Brain microvascular endothelial cell (primary cell): Measurements from ENCODE around the gene ELOVL6.

Experiments
- DNase-seq: peaks from one replicate; pipeline ENCODE4 v3.0.0-alpha.2; 2020
- H3K27ac ChIP-seq: fragments of 250-450 bp; sonication (Bioruptor Pico); 2 replicates; pipeline ENCODE4 v1.5.1; 2020; ENCODE audit warnings: mild to moderate bottlenecking, moderate library complexity
- H3K27me3 ChIP-seq: fragments of 250-450 bp; sonication (Bioruptor Pico); replicated peaks from 2 replicates; pipeline ENCODE4 v1.5.1; 2020; ENCODE audit warnings: mild to moderate bottlenecking
- H3K36me3 ChIP-seq: fragments of 250-450 bp; sonication (Bioruptor Pico); replicated peaks from 2 replicates; pipeline ENCODE4 v1.5.1; 2020; ENCODE audit warnings: mild to moderate bottlenecking
- H3K4me3 ChIP-seq: 2 replicates; pipeline ENCODE4 v1.5.1; 2011; ENCODE audit warnings: low read depth, mild to moderate bottlenecking, control low read depth, low read length, moderate library complexity
- CTCF ChIP-seq: IDR thresholded peaks from 2 replicates; pipeline ENCODE4 v1.5.1; 2011; ENCODE audit warnings: low read depth, mild to moderate bottlenecking, moderate library complexity, low read length, control low read depth, inconsistent platforms; ENCODE audit errors: missing control alignments
- in situ Hi-C: cut with HindIII; loops from 2 replicates; pipeline ENCODE4 v1.10.0; 2017; ENCODE audit warnings: low sequenced_read_pairs, low pct_ligation_motif_present

Gene ELOVL6

DNA sequence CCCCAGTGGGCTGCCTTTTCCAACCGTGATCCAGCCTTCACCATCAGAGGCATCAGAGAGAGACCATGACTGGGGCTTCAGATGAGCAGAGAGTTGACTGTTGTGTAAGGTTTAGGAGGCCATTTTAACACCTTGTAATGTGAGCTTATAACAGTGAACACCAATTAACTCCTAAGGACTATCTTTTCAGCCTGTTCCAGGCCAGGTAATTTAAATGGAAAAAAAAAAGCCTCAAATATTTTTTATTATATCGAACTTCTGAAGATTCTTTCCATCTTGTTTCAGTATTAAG is 13.3 kb upstream of the ELOVL6 start:
- no peak overlapping the region for H3K4me3 ChIP-seq
- H3K27ac ChIP-seq: no peak overlapping the region
- no peak for DNase-seq
- no peak for TF ChIP-seq CTCF
- in situ Hi-C loops: no loop called here
- H3K27me3 ChIP-seq: no peaks in the 10 kb centered on the region
- no peaks in the 10 kb centered on the region for H3K36me3 ChIP-seq

DNA sequence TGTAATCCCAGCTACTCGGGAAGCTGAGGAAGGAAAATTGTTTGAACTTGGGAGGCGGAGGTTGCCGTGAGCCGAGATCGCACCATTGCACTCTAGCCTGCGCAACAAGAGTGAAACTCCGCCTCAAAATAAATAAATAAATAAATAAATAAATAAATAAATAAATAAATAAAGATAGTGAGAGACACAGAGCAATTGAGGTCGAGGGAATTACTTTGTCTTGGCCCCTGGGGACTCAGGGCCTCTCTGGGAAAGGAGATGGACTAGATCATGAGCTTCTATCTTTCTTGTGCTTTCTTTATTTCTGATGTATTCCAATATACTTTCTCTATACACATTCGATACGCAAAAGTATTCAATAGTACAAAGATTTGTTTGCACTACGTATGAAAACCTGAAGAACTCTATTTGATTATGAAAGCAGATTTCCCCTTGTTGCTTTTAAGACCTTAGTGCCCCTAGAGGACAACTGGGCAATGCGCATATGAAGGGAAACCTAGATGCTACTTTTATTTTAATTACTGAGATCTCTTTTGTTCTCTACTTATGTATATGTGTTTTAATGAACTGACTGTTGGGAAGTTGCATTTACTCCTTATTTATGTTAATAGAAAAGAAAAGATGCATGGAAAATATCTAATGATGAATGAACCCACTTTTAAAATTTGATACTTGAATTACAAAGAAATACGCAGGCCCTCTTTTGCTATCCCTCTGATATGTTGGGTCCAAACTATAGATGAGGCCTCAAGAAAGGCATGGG is 12.8 kb upstream of the ELOVL6 start:
- peak; percentile 76 for TF ChIP-seq CTCF
- H3K27me3 ChIP-seq: no peaks in the 10 kb centered on the region
- no peak overlapping the region for H3K4me3 ChIP-seq
- no peak overlapping the region for H3K27ac ChIP-seq
- DNase-seq: no peak
- in situ Hi-C loops: no loop called here
- no peaks in the 10 kb centered on the region for H3K36me3 ChIP-seq

DNA sequence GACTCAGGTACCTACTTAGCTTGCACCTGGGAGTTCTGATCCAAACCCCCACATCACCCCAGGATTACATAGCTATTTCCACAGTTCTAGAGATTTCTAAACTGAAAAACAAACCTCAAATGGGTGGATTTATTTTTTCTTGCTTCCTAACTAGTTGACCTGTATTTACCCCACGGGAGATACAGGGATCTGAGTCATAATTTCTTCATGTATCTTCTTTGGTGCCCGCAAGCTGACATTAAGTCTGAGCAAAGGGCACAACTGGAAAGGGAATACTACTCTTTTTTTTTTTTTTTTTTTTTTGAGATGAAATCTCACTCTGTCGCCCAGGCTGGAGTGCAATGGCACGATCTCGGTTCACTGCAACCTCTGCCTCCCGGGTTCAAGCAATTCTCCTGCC is 10.0 kb upstream of the ELOVL6 start:
- Histone ChIP-seq H3K27ac (no peak overlapping the region), H3K36me3 (no peaks in the 10 kb centered on the region), H3K4me3 (no peak overlapping the region), H3K27me3 (no peaks in the 10 kb centered on the region)
- DNase-seq: no peak
- no peak for TF ChIP-seq CTCF
- in situ Hi-C loops: no loop called here

DNA sequence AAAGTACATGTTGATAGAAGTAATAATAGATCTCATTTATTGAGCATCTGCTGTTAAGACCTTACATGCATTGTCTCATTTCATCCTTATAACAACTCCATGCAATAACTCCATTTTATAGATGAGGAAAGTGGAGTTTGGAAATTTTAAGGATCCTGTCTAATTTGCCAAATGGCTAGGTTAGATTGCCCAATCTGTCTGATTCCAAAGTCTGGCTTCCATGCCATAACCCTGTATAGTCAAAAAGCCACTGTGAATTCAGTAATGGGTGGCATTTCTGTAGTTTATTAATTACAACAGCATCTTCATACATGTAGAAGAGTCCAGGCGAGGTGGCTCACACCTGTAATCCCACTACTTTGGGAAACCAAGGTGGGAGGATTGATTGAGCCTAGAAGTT is 8.8 kb upstream of the ELOVL6 start:
- TF ChIP-seq CTCF: no peak
- H3K36me3 ChIP-seq: no peaks in the 10 kb centered on the region
- DNase-seq: no peak
- no peaks in the 10 kb centered on the region for H3K27me3 ChIP-seq
- no peak overlapping the region for H3K4me3 ChIP-seq
- in situ Hi-C loops: no loop called here
- no peak overlapping the region for H3K27ac ChIP-seq

DNA sequence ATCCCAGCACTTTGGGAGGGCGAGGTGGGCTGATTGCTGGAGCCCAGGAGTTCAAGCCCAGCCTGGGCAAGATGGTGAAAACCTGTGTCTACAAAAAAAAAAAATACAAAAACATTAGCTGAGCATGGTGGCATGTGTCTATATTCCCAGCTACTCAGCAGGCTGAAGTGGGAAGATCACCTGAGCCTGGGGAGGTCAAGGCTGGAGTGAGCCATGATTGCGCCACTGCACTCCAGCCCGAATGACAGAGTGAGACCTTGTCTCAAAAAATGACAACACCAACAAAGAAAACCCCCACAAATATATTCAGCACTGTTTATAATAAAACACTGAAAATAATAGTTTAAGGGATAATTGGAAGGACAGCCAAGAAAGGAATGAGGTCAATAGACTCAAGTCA is 3.6 kb upstream of the ELOVL6 start:
- in situ Hi-C loops: no loop called here
- H3K27ac ChIP-seq: no peak overlapping the region
- H3K27me3 ChIP-seq: no peaks in the 10 kb centered on the region
- no peak overlapping the region for H3K4me3 ChIP-seq
- no peaks in the 10 kb centered on the region for H3K36me3 ChIP-seq
- no peak for TF ChIP-seq CTCF
- no peak for DNase-seq

DNA sequence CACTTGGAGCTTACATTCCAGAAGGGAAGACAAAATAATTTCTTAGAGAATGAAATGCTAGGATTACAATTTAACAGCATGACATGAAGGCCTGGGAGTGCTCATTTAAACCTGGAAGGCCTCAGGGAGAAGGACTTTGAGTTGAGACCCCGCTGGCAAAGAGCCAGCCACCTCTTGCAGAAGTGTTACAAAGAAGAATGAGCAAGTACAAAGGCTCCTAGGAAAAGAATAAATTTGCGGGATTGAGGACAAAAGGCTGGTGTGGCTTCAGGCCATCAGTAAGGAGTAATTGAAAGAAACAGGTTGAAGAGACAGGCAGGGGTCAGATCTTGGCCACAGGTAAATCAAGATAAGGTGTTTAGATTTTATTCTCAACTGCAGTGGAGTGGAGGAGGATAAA is 3.1 kb upstream of the ELOVL6 start:
- in situ Hi-C loops: no loop called here

More for the DNA sequence above, 3.1 kb upstream of the ELOVL6 start:
- H3K27ac ChIP-seq: no peak overlapping the region
- TF ChIP-seq CTCF: no peak
- no peak overlapping the region for H3K4me3 ChIP-seq
- H3K36me3 ChIP-seq: no peaks in the 10 kb centered on the region
- no peaks in the 10 kb centered on the region for H3K27me3 ChIP-seq
- DNase-seq: no peak
